ENCODE data around the gene PPARG.

DNA sequence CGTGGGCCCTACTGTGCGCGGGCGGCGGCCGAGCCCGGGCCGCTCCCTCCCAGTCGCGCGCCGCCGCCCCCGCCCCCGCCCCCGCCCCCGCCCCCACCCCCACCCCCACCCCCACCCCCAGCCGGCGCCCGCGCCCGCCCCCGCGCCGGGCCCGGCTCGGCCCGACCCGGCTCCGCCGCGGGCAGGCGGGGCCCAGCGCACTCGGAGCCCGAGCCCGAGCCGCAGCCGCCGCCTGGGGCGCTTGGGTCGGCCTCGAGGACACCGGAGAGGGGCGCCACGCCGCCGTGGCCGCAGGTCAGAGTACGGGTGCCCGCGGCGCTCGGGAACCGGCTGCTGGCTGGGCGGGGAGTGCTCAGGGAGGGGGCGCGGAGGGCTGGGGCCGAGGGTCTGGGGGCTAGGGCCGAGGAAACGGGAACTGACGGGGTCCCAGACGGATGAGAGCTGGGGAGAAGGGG, 1.1 kb upstream of the PPARG start:
- no peak for TF ChIP-seq BHLHE40 (IDR thresholded peaks at IDR 0.05; ENCODE audit: borderline replicate concordance)
- no peak for TF ChIP-seq SUZ12 (IDR thresholded peaks at IDR 0.05)
- no peak for TF ChIP-seq FOXK2 (IDR thresholded peaks at IDR 0.05)

All from HEK293T (cell line).